Measurements from ENCODE around the gene ARFGAP2. TPM values are rescaled to one million over a fixed set of nuclear protein-coding genes. Genes with fewer than 3 reads are reported as not detected.

Gene ARFGAP2
- total and polyA plus RNA-seq, 9 of the 15 experiments (the other 6 are each of a cell fraction or from before 2014, with no cell fraction given) = 29.1 to 140 (median 90.1) TPM

- TF ChIP-seq ASH1L (IDR thresholded peaks at IDR 0.05; ENCODE audit: borderline replicate concordance, low read depth, partially characterized antibody) (no peak), HNRNPUL1 (IDR thresholded peaks at IDR 0.05; ENCODE audit: low read length) (no peak), POLR2G (IDR thresholded peaks at IDR 0.05; ENCODE audit: low read depth, low read length) (no peak), SMC3 (conservative IDR thresholded peaks at IDR 0.05; ENCODE audit: insufficient read depth, low read depth, low read length) (peak; percentile 22; the same call in 1 of the 2 replicates), DPF2 (IDR thresholded peaks at IDR 0.05) (peak; percentile 52; the same call in 1 of the 2 replicates), ZC3H8 (IDR thresholded peaks at IDR 0.05) (0 out of 2 replicates have a peak, but pooled peaks have one; percentile 33), HBP1 (CRISPR knock-in tag; IDR thresholded peaks at IDR 0.05) (peak; percentile 7; the same call in 1 of the 2 replicates), LARP7 (IDR thresholded peaks at IDR 0.05) (peak; percentile 18; the same call in 1 of the 2 replicates), ZFX (CRISPR knock-in tag; IDR thresholded peaks at IDR 0.05) (peak; percentile 79)
- TF ChIP-seq, protein P1, sequence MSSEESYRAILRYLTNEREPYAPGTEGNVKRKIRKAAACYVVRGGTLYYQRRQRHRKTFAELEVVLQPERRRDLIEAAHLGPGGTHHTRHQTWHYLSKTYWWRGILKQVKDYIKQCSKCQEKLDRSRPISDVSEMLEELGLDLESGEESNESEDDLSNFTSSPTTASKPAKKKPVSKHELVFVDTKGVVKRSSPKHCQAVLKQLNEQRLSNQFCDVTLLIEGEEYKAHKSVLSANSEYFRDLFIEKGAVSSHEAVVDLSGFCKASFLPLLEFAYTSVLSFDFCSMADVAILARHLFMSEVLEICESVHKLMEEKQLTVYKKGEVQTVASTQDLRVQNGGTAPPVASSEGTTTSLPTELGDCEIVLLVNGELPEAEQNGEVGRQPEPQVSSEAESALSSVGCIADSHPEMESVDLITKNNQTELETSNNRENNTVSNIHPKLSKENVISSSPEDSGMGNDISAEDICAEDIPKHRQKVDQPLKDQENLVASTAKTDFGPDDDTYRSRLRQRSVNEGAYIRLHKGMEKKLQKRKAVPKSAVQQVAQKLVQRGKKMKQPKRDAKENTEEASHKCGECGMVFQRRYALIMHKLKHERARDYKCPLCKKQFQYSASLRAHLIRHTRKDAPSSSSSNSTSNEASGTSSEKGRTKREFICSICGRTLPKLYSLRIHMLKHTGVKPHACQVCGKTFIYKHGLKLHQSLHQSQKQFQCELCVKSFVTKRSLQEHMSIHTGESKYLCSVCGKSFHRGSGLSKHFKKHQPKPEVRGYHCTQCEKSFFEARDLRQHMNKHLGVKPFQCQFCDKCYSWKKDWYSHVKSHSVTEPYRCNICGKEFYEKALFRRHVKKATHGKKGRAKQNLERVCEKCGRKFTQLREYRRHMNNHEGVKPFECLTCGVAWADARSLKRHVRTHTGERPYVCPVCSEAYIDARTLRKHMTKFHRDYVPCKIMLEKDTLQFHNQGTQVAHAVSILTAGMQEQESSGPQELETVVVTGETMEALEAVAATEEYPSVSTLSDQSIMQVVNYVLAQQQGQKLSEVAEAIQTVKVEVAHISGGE (CRISPR knock-in tag; IDR thresholded peaks at IDR 0.05) = peak in 1 of 3 experiments; percentile 49; a peak in 1 of 6 replicates
- TF ChIP-seq, protein P2, sequence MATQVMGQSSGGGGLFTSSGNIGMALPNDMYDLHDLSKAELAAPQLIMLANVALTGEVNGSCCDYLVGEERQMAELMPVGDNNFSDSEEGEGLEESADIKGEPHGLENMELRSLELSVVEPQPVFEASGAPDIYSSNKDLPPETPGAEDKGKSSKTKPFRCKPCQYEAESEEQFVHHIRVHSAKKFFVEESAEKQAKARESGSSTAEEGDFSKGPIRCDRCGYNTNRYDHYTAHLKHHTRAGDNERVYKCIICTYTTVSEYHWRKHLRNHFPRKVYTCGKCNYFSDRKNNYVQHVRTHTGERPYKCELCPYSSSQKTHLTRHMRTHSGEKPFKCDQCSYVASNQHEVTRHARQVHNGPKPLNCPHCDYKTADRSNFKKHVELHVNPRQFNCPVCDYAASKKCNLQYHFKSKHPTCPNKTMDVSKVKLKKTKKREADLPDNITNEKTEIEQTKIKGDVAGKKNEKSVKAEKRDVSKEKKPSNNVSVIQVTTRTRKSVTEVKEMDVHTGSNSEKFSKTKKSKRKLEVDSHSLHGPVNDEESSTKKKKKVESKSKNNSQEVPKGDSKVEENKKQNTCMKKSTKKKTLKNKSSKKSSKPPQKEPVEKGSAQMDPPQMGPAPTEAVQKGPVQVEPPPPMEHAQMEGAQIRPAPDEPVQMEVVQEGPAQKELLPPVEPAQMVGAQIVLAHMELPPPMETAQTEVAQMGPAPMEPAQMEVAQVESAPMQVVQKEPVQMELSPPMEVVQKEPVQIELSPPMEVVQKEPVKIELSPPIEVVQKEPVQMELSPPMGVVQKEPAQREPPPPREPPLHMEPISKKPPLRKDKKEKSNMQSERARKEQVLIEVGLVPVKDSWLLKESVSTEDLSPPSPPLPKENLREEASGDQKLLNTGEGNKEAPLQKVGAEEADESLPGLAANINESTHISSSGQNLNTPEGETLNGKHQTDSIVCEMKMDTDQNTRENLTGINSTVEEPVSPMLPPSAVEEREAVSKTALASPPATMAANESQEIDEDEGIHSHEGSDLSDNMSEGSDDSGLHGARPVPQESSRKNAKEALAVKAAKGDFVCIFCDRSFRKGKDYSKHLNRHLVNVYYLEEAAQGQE (IDR thresholded peaks at IDR 0.05; ENCODE audit: borderline replicate concordance) = peak; percentile 64
- TF ChIP-seq, protein P2 (CRISPR knock-in tag; IDR thresholded peaks at IDR 0.05; ENCODE audit: low read depth) = no peak
These were observed 658 bp upstream of the ARFGAP2 start (continued) for GRCh38 chr11:47177229-47177845.
